Endothelial cell of umbilical vein (primary cell): ENCODE results near the gene HOXD10. TPM values are rescaled to one million over a fixed set of nuclear protein-coding genes. Genes with fewer than 3 reads are reported as not detected.

ENCODE experiments used
- BruUV-seq: library from RNA; stranded (reverse); fragments of 400-500 nt; replicated peaks from 2 replicates; lab custom pipeline; 2021; lab: Mats Ljungman, UMichigan
- CTCF ChIA-PET: fragments of 300-600, 350-600 bp; sonication (Branson Sonifier 250); formaldehyde crosslinking; loops from one replicate; lab custom pipeline; 2021; ENCODE audit warnings: antibody characterized with exemption, inconsistent platforms; lab: Charles Lee
- POLR2A ChIA-PET: fragments of 300-600, 350-600 bp; sonication (Branson Sonifier 250); formaldehyde crosslinking; loops from one replicate; lab custom pipeline; 2021; ENCODE audit warnings: antibody characterized with exemption, inconsistent platforms; lab: Charles Lee
- DNase-seq: peaks from one replicate; pipeline ENCODE4 v3.0.0-alpha.2; 2011; ENCODE audit warnings: low read depth, low spot score
- FAIRE-seq: peaks from 2 replicates; lab custom pipeline; 2011; peaks lifted over from hg19 to GRCh38; lab: Jason Lieb, UNC
- H2AFZ ChIP-seq: 2 replicates; pipeline ENCODE4 v1.6.0; 2012; ENCODE audit warnings: low read depth, low read length, control low read depth, inconsistent platforms
- H3K27ac ChIP-seq: 2 replicates; pipeline ENCODE4 v1.5.1; 2011; ENCODE audit warnings: low read depth, mild to moderate bottlenecking, control low read depth, low read length, moderate library complexity; ENCODE audit not compliant: insufficient read depth
- H3K27me3 ChIP-seq, 2 experiments: 2 replicates each; pipeline versions ENCODE4 v1.6.0 to v1.6.1; 2011; ENCODE audit warnings: low read length in 2 of 2, mixed read lengths in 1 of 2; ENCODE audit not compliant: control insufficient read depth in 2 of 2, insufficient read depth in 2 of 2
- H3K36me3 ChIP-seq, 2 experiments: 2 replicates in 1 of 2; 3 replicates in 1 of 2; pipeline ENCODE4 v1.5.1; 2011; ENCODE audit warnings: low read length in 2 of 2, mild to moderate bottlenecking in 1 of 2, moderate library complexity in 1 of 2; ENCODE audit not compliant: control insufficient read depth in 2 of 2, insufficient read depth in 2 of 2; ENCODE audit errors: extremely low read depth in 1 of 2
- H3K4me1 ChIP-seq: 3 replicates; pipeline ENCODE4 v1.5.1; 2011; ENCODE audit warnings: mild to moderate bottlenecking, low read length; ENCODE audit not compliant: control insufficient read depth, insufficient read depth; ENCODE audit errors: extremely low read depth
- H3K4me2 ChIP-seq: 2 replicates; pipeline ENCODE4 v1.6.1; 2011; ENCODE audit warnings: low read length, control low read depth, mixed read lengths; ENCODE audit not compliant: insufficient read depth
- H3K4me3 ChIP-seq, 3 experiments: fragments of 200-600 bp in 1 of 3; sonication (generic), shearing (Covaris generic) in 1 of 3; replicated peaks in 1 of 3; 2 replicates each; pipeline ENCODE4 v1.5.1; 2011 to 2016; ENCODE audit warnings: control low read depth in 3 of 3, low read length in 3 of 3, mild to moderate bottlenecking in 2 of 3, inconsistent platforms in 1 of 3, low read depth in 1 of 3, moderate library complexity in 1 of 3; ENCODE audit not compliant: insufficient read depth in 1 of 3
- H3K79me2 ChIP-seq: 2 replicates; pipeline ENCODE4 v1.6.0; 2012; ENCODE audit warnings: low read length, inconsistent platforms; ENCODE audit not compliant: control insufficient read depth, insufficient read depth
- H3K9ac ChIP-seq: replicated peaks from 2 replicates; pipeline ENCODE3; 2011; ENCODE audit warnings: low read length, control low read depth; ENCODE audit not compliant: insufficient read depth; ENCODE audit errors: extremely low read depth
- H3K9me1 ChIP-seq: replicated peaks from 3 replicates; pipeline ENCODE4 v1.6.0; 2011; ENCODE audit warnings: mild to moderate bottlenecking, low read length; ENCODE audit not compliant: control insufficient read depth, insufficient read depth; ENCODE audit errors: extremely low read depth
- H3K9me3 ChIP-seq: replicated peaks from 2 replicates; pipeline ENCODE4 v1.5.1; 2012; ENCODE audit warnings: low read length, inconsistent platforms; ENCODE audit not compliant: control insufficient read depth, insufficient read depth
- H4K20me1 ChIP-seq: replicated peaks from 2 replicates; pipeline ENCODE3; 2011; ENCODE audit warnings: mild to moderate bottlenecking, low read length; ENCODE audit not compliant: control insufficient read depth, insufficient read depth; ENCODE audit errors: extremely low read depth
- EZH2 ChIP-seq: IDR thresholded peaks from 2 replicates; pipeline ENCODE4 v1.6.1; 2012; ENCODE audit warnings: borderline replicate concordance, low read depth, mild to moderate bottlenecking, moderate library complexity, low read length, inconsistent platforms; ENCODE audit not compliant: severe bottlenecking
- FOS ChIP-seq: IDR thresholded peaks from 2 replicates; pipeline ENCODE4 v1.6.1; 2011; ENCODE audit warnings: mild to moderate bottlenecking, low read length, moderate library complexity, borderline replicate concordance; ENCODE audit not compliant: insufficient read depth
- GATA2 ChIP-seq: IDR thresholded peaks from 2 replicates; pipeline ENCODE4 v1.7.0; 2011; ENCODE audit warnings: low read depth, mild to moderate bottlenecking, moderate library complexity, mixed read lengths, low read length; ENCODE audit not compliant: insufficient read length, insufficient read depth
- MYC ChIP-seq: IDR thresholded peaks from one replicate; pipeline ENCODE4 v1.6.1; 2011; ENCODE audit warnings: mild to moderate bottlenecking, low read depth, low read length
- POLR2A ChIP-seq: IDR thresholded peaks from 2 replicates; pipeline ENCODE4 v1.6.1; 2012; ENCODE audit warnings: low read depth, mild to moderate bottlenecking, control low read depth, low read length
- POLR2AphosphoS5 ChIP-seq: IDR thresholded peaks from 2 replicates; pipeline ENCODE4 v1.6.1; 2012; ENCODE audit warnings: low read depth, mild to moderate bottlenecking, control low read depth, low read length, moderate library complexity; ENCODE audit not compliant: insufficient read depth
- dilution Hi-C: fragments of 300-500 bp; cut with MboI; formaldehyde crosslinking; loops from one replicate; pipeline ENCODE4 v1.15.0; 2019; ENCODE audit warnings: low sequenced_read_pairs; ENCODE audit not compliant: extremely low pct_ligation_motif_present
- intact Hi-C: fragments of 100-400 bp; cut with micrococcal nuclease; formaldehyde crosslinking; loops from one replicate; pipeline ENCODE4 v1.10.0; 2022
- polyA plus RNA-seq, 4 experiments: library from polyadenylated mRNA; depleted of rRNA in 3 of 4; stranded (reverse) in 3 of 4; unstranded in 1 of 4; fragments of >200 nt; gene quantifications; 2 replicates each; pipeline versions ENCODE4 v1.2.1 to v1.2.3, GENCODE V29; 2011 to 2012; ENCODE audit warnings: missing spikeins in 1 of 4
- total RNA-seq: library from RNA; stranded (reverse); gene quantifications from 2 replicates; pipeline ENCODE4 v1.2.3, GENCODE V29; 2021
- TF ChIP-seq, protein P1 (sequence below), 2 donors: IDR thresholded peaks; 1 replicate in 1 of 2; 2 replicates in 1 of 2; pipeline ENCODE4 v1.5.1; 2011; ENCODE audit warnings: low read length in 2 of 2, mild to moderate bottlenecking in 2 of 2, moderate library complexity in 2 of 2, control low read depth in 1 of 2, inconsistent platforms in 1 of 2, low read depth in 1 of 2; ENCODE audit not compliant: insufficient read depth in 1 of 2; ENCODE audit errors: extremely low read depth in 1 of 2
- TF ChIP-seq, protein P2 (sequence below): IDR thresholded peaks from 2 replicates; pipeline ENCODE4 v1.6.1; 2011; ENCODE audit not compliant: insufficient read depth, insufficient read length

HOXD10 gene
- total and polyA plus RNA-seq, 2 donors (not counting 3 experiments of a cell fraction or from before 2014, with no cell fraction given): not detected

DNA sequence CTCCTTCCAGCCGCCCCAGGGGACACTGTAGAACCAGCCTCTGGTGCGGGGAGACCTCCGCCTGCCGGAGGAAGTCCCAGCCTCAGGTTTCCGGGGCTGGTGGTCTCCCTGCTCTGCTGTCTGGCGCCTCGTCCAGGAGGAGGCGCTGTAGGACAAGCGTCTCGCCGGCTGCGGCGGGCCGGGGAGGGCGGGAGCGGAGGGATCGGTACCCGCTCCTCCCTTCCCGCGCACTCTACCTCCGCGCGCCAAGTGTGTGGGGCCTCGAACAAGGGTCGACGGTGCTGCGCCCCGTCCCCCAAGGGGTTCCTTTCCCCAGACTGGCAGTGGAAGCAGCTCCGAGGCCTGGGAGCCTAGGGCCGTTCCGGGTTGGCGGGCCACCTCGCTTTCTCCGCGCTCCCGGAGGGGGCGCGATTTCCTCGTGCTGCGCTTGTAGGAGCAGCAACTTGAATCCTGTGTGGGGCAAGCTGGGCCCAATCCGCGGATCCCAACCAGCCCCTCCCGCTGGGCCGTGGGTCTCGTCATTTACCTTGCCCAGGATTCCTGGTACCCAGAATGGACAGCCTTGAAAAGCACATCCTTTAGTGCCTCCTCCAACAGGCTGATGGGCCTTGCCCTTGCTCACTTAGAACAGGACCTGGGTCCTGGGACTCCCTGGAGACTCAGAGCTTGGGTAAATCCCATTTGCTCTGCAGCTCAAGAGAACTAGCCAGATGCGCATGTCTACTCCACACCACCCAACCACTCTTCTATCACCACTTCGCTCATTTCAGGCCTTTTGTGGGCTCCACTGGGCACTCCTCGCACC, 24.1 kb downstream of the HOXD10 start:
- no TSS peak for BruUV-seq
- Histone ChIP-seq H3K36me3 (no peaks in the 10 kb centered on the region), H2AFZ (peak overlapping the region; percentile 68), H3K27me3 (no peaks in the 10 kb centered on the region), H3K79me2 (peaks cover 76% of the 10 kb centered on the region), H4K20me1 (no peaks in the 10 kb centered on the region), H3K9ac (peak overlapping the region; percentile 33), H3K9me3 (no peaks in the 10 kb centered on the region), H3K27ac (peak overlapping the region; percentile 56), H3K9me1 (no peaks in the 10 kb centered on the region), H3K4me1 (peaks cover 30% of the 10 kb centered on the region), H3K4me3 (peak overlapping the region; percentile 16 to 51 (median 39)), H3K4me2 (peak overlapping the region; percentile 23)
- dilution Hi-C loops: loop anchor here (25.0 kb wide), 1 partner anchor 497 kb away; no protein-coding TSS in a partner anchor
- TF ChIP-seq, protein P1, sequence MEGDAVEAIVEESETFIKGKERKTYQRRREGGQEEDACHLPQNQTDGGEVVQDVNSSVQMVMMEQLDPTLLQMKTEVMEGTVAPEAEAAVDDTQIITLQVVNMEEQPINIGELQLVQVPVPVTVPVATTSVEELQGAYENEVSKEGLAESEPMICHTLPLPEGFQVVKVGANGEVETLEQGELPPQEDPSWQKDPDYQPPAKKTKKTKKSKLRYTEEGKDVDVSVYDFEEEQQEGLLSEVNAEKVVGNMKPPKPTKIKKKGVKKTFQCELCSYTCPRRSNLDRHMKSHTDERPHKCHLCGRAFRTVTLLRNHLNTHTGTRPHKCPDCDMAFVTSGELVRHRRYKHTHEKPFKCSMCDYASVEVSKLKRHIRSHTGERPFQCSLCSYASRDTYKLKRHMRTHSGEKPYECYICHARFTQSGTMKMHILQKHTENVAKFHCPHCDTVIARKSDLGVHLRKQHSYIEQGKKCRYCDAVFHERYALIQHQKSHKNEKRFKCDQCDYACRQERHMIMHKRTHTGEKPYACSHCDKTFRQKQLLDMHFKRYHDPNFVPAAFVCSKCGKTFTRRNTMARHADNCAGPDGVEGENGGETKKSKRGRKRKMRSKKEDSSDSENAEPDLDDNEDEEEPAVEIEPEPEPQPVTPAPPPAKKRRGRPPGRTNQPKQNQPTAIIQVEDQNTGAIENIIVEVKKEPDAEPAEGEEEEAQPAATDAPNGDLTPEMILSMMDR (IDR thresholded peaks at IDR 0.05; ENCODE audit: extremely low read depth in 1 of 2, insufficient read depth in 1 of 2, low read depth in 1 of 2, low read length in 2 of 2): peak; percentile 80 to 83
- TF ChIP-seq POLR2AphosphoS5 (peak; percentile 75), MYC (no peak), GATA2 (no peak), EZH2 (no peak), FOS (no peak), POLR2A (peak; percentile 58)
- TF ChIP-seq, protein P2, sequence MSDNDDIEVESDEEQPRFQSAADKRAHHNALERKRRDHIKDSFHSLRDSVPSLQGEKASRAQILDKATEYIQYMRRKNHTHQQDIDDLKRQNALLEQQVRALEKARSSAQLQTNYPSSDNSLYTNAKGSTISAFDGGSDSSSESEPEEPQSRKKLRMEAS: peak; percentile 23
- FAIRE-seq (peak; percentile 52), DNase-seq (peak; percentile 82)
- intact Hi-C loops: loop anchor here (1.0 to 2.0 kb wide), 9 partner anchors 38 to 512 kb away; partner anchors contain the start of genes HOXD1 and MTX2
- ChIA-PET CTCF (interaction anchor here (0.6 to 9.3 kb wide), 54 partner anchors 10 to 1173 kb away, joined by 3 to 338 read pairs (median 4); partner anchors contain the start of genes HOXD1, HOXD8 and MTX2), POLR2A (interaction anchor here (0.9 to 2.5 kb wide), 3 partner anchors 47 to 413 kb away, joined by 3 to 13 read pairs (median 3); no protein-coding TSS in a partner anchor)
